IMR-90 (cell line): ENCODE results near the gene LCP1. TPM values are rescaled to one million over a fixed set of nuclear protein-coding genes. Genes with fewer than 3 reads are reported as not detected.

ENCODE experiments used
- ATAC-seq: fragments of 200-7000 bp; cut with Tn5 transposase; 2 replicates; pipeline ENCODE4 v1.9.1; 2020; ENCODE audit warnings: low read depth, mild to moderate bottlenecking, moderate library complexity
- BruUV-seq: library from RNA; stranded (reverse); fragments of 400-500 nt; replicated peaks from 2 replicates; lab custom pipeline; 2021; lab: Mats Ljungman, UMichigan
- CTCF ChIA-PET: fragments of 300-600 bp; formaldehyde crosslinking; extraction: SDS; loops from one replicate; lab custom pipeline; 2021; ENCODE audit warnings: antibody characterized with exemption; lab: Yijun Ruan, JAX
- POLR2A ChIA-PET: fragments of 300-600 bp; sonication (Branson Sonifier 250); formaldehyde crosslinking; loops from one replicate; lab custom pipeline; 2022; ENCODE audit warnings: antibody characterized with exemption; ENCODE audit not compliant: unreplicated experiment; lab: Charles Lee
- DNase-seq: peaks from one replicate; pipeline ENCODE4 v3.0.0; 2013
- H2AFZ ChIP-seq: replicated peaks from 2 replicates; pipeline ENCODE3; 2013; ENCODE audit warnings: low read length, mild to moderate bottlenecking; ENCODE audit not compliant: poor library complexity
- H2AK5ac ChIP-seq: 2 replicates; pipeline ENCODE4 v1.6.1; 2013; ENCODE audit warnings: low read depth, low read length, inconsistent platforms
- H2AK9ac ChIP-seq: replicated peaks from 2 replicates; pipeline ENCODE3; 2013; ENCODE audit warnings: mild to moderate bottlenecking, low read depth, low read length, moderate library complexity; ENCODE audit not compliant: poor library complexity
- H2BK120ac ChIP-seq: 2 replicates; pipeline ENCODE4 v1.6.1; 2013; ENCODE audit warnings: low read depth, low read length, inconsistent platforms
- H2BK15ac ChIP-seq: 3 replicates; pipeline ENCODE4 v1.6.1; 2013; ENCODE audit warnings: low read depth, low read length, inconsistent platforms
- H2BK20ac ChIP-seq: 2 replicates; pipeline ENCODE4 v1.6.1; 2013; ENCODE audit warnings: low read depth, mild to moderate bottlenecking, inconsistent platforms, low read length, moderate library complexity
- H2BK5ac ChIP-seq: 2 replicates; pipeline ENCODE4 v1.6.1; 2013; ENCODE audit warnings: mild to moderate bottlenecking, low read depth, low read length, inconsistent platforms; ENCODE audit not compliant: poor library complexity, severe bottlenecking
- H3K14ac ChIP-seq: replicated peaks from 2 replicates; pipeline ENCODE4 v1.6.1; 2013; ENCODE audit warnings: low read depth, low read length, inconsistent platforms
- H3K18ac ChIP-seq: 2 replicates; pipeline ENCODE4 v1.6.1; 2013; ENCODE audit warnings: low read depth, low read length, control low read depth
- H3K23ac ChIP-seq: 2 replicates; pipeline ENCODE4 v1.6.1; 2013; ENCODE audit warnings: low read depth, low read length, inconsistent platforms
- H3K27ac ChIP-seq: 2 replicates; pipeline ENCODE4 v1.5.1; 2013; ENCODE audit warnings: mild to moderate bottlenecking, control low read depth, low read length; ENCODE audit not compliant: insufficient read depth
- H3K27me3 ChIP-seq: 2 replicates; pipeline ENCODE4 v1.6.1; 2013; ENCODE audit warnings: low read length; ENCODE audit not compliant: control insufficient read depth, insufficient read depth
- H3K36me3 ChIP-seq: 2 replicates; pipeline ENCODE4 v1.6.1; 2013; ENCODE audit warnings: low read length, mixed read lengths; ENCODE audit not compliant: control insufficient read depth, insufficient read depth
- H3K4ac ChIP-seq: 2 replicates; pipeline ENCODE4 v1.6.1; 2013; ENCODE audit warnings: low read depth, low read length, inconsistent platforms
- H3K4me1 ChIP-seq: 2 replicates; pipeline ENCODE4 v1.6.1; 2013; ENCODE audit warnings: low read length, mixed read lengths; ENCODE audit not compliant: control insufficient read depth, insufficient read depth
- H3K4me2 ChIP-seq: 2 replicates; pipeline ENCODE4 v1.6.1; 2013; ENCODE audit warnings: low read depth, mild to moderate bottlenecking, control low read depth, low read length, moderate library complexity
- H3K4me3 ChIP-seq: 2 replicates; pipeline ENCODE4 v1.5.1; 2013; ENCODE audit warnings: low read depth, mild to moderate bottlenecking, control low read depth, low read length, moderate library complexity; ENCODE audit not compliant: insufficient read depth
- H3K56ac ChIP-seq: 2 replicates; pipeline ENCODE4 v1.6.1; 2013; ENCODE audit warnings: low read length, inconsistent platforms; ENCODE audit not compliant: insufficient read depth; ENCODE audit errors: extremely low read depth
- H3K79me1 ChIP-seq, 2 experiments: 2 replicates each; pipeline ENCODE4 v1.6.1; 2013; ENCODE audit warnings: low read length in 2 of 2, inconsistent platforms in 1 of 2, low read depth in 1 of 2
- H3K9ac ChIP-seq: 2 replicates; pipeline ENCODE4 v1.6.1; 2013; ENCODE audit warnings: low read depth, low read length, control low read depth
- H3K9me1 ChIP-seq: 2 replicates; pipeline ENCODE4 v1.6.1; 2013; ENCODE audit warnings: low read length, inconsistent platforms; ENCODE audit not compliant: insufficient read depth
- H3K9me3 ChIP-seq: 2 replicates; pipeline ENCODE4 v1.6.1; 2013; ENCODE audit warnings: low read length; ENCODE audit not compliant: control insufficient read depth, insufficient read depth
- H4K20me1 ChIP-seq: 2 replicates; pipeline ENCODE4 v1.6.1; 2013; ENCODE audit warnings: low read length, inconsistent platforms; ENCODE audit not compliant: insufficient read depth
- H4K5ac ChIP-seq: 2 replicates; pipeline ENCODE4 v1.6.1; 2013; ENCODE audit warnings: mild to moderate bottlenecking, low read depth, low read length, control low read depth
- H4K8ac ChIP-seq, 2 experiments: 2 replicates each; pipeline ENCODE4 v1.6.1; 2013; ENCODE audit warnings: low read depth in 2 of 2, low read length in 2 of 2, control low read depth in 1 of 2, inconsistent platforms in 1 of 2
- H4K91ac ChIP-seq: 2 replicates; pipeline ENCODE4 v1.6.1; 2013; ENCODE audit warnings: low read depth, low read length, inconsistent platforms; ENCODE audit not compliant: insufficient read depth
- BHLHE40 ChIP-seq: fragments of 150-350 bp; IDR thresholded peaks from 2 replicates; pipeline ENCODE4 v1.6.1; 2016; ENCODE audit warnings: mild to moderate bottlenecking, low read depth, low read length
- CEBPB ChIP-seq: IDR thresholded peaks from 2 replicates; pipeline ENCODE4 v1.6.1; 2012; ENCODE audit warnings: low read depth, low read length, improper control_type of control experiment
- CHD1 ChIP-seq: IDR thresholded peaks from 2 replicates; pipeline ENCODE4 v1.6.1; 2012; ENCODE audit warnings: low read depth, low read length, improper control_type of control experiment
- FOS ChIP-seq: fragments of 150-350 bp; IDR thresholded peaks from 2 replicates; pipeline ENCODE4 v1.6.1; 2016; ENCODE audit warnings: low read depth, low read length
- MAFK ChIP-seq: IDR thresholded peaks from 2 replicates; pipeline ENCODE4 v1.6.1; 2012; ENCODE audit warnings: low read depth, low read length, improper control_type of control experiment
- MAZ ChIP-seq: IDR thresholded peaks from 2 replicates; pipeline ENCODE4 v1.6.1; 2012; ENCODE audit warnings: low read depth, mild to moderate bottlenecking, low read length, improper control_type of control experiment, moderate library complexity, borderline replicate concordance
- MXI1 ChIP-seq: IDR thresholded peaks from 2 replicates; pipeline ENCODE4 v1.6.1; 2012; ENCODE audit warnings: low read depth, mild to moderate bottlenecking, low read length, moderate library complexity, borderline replicate concordance
- NFE2L2 ChIP-seq: fragments of 150-350 bp; IDR thresholded peaks from 2 replicates; pipeline ENCODE4 v1.6.1; 2016; ENCODE audit warnings: low read depth, mild to moderate bottlenecking, low read length
- POLR2A ChIP-seq: IDR thresholded peaks from 2 replicates; pipeline ENCODE4 v1.6.1; 2012; ENCODE audit warnings: mild to moderate bottlenecking, low read depth, low read length
- RAD21 ChIP-seq: IDR thresholded peaks from 2 replicates; pipeline ENCODE4 v1.6.1; 2012; ENCODE audit warnings: low read length, improper control_type of control experiment
- RCOR1 ChIP-seq: IDR thresholded peaks from 2 replicates; pipeline ENCODE4 v1.6.1; 2012; ENCODE audit warnings: mild to moderate bottlenecking, low read length, improper control_type of control experiment; ENCODE audit not compliant: insufficient replicate concordance
- RFX5 ChIP-seq: IDR thresholded peaks from 2 replicates; pipeline ENCODE4 v1.8.0; 2012; ENCODE audit warnings: low read depth, mild to moderate bottlenecking, low read length, moderate library complexity
- SMC3 ChIP-seq: fragments of 150-350 bp; IDR thresholded peaks from 2 replicates; pipeline ENCODE4 v1.6.1; 2016; ENCODE audit warnings: low read depth, mild to moderate bottlenecking, antibody characterized with exemption, low read length, moderate library complexity
- WGBS, 2 experiments: methylation state at CpG; one replicate each; pipeline versions ENCODE4 v1.1.5 to v1.1.7; 2013; ENCODE audit warnings: missing lambda C conversion rate in 2 of 2; ENCODE audit not compliant: insufficient read length in 1 of 2; ENCODE audit errors: extremely low coverage in 2 of 2; 5-methylcytosine and 5-hydroxymethylcytosine counted together
- dilution Hi-C: fragments of 300-500 bp; cut with HindIII; formaldehyde crosslinking; loops from one replicate; pipeline ENCODE4 v1.14.3; 2018; ENCODE audit warnings: low sequenced_read_pairs; ENCODE audit not compliant: unreplicated experiment
- in situ Hi-C: fragments of 300-500 bp; cut with MboI; formaldehyde crosslinking; loops from 3 replicates; pipeline ENCODE4 v1.14.3; 2019; ENCODE audit warnings: low sequenced_read_pairs, inconsistent platforms, mixed read lengths
- intact Hi-C: fragments of 100-400 bp; cut with micrococcal nuclease; formaldehyde crosslinking; loops from 2 replicates; pipeline ENCODE4 v1.10.0; 2022
- polyA plus RNA-seq, 3 experiments: library from polyadenylated mRNA; depleted of rRNA; stranded (reverse); fragments of >200 nt; gene quantifications; 2 replicates each; pipeline ENCODE4 v1.2.3, GENCODE V29; 2012; ENCODE audit warnings: low replicate concordance in 1 of 3
- total RNA-seq: library from RNA; depleted of rRNA; stranded (reverse); fragments of >200 nt; gene quantifications from 2 replicates; pipeline ENCODE4 v1.2.3, GENCODE V29; 2012
- TF ChIP-seq, protein P1 (sequence below): fragments of 150-350 bp; IDR thresholded peaks from 2 replicates; pipeline ENCODE4 v1.6.1; 2016; ENCODE audit warnings: low read depth, mild to moderate bottlenecking, low read length, moderate library complexity, borderline replicate concordance
- TF ChIP-seq, protein P2 (sequence below): conservative IDR thresholded peaks from 2 replicates; pipeline ENCODE4 v1.5.1; 2012; ENCODE audit warnings: mild to moderate bottlenecking, low read depth, low read length, improper control_type of control experiment
- TF ChIP-seq, protein P3 (sequence below): fragments of 150-350 bp; IDR thresholded peaks from 2 replicates; pipeline ENCODE4 v1.6.1; 2017; ENCODE audit warnings: mild to moderate bottlenecking, antibody characterized with exemption, low read length, low read depth

Gene LCP1
- total and polyA plus RNA-seq, 2 of the 4 experiments (the other 2 are of a cell fraction), result not detected

DNA sequence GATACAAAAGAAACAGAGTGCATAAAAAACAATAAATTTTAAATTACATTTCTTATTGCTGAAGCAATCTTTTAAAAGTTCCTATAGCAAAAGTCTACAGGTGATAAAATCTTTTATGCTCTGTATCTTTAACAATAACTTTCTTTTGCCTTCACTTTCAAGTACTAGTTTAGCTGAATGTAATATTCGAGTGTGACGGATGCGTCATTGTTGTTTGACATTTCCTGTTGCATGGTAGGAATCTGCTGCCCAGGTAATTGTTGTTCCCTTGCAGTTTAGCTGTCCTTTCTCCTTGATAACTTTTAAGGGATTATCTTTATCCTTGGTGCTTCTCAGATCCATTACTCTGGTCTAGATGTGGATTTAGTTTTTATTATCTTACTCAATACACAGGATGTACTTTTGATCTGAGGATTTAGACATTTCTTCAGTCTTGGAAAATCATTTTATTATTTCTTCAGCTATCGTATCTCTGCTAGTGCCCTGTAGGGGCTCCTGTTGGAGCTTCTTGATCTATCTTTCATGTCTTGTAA lies 75.1 kb downstream of the LCP1 start:
- ChIA-PET CTCF (no interaction called here), POLR2A (no interaction called here)
- dilution Hi-C loops, result no loop called here
- no CpG with 5 or more reads among the region's 4 CpGs for WGBS, 2 experiments
- Histone ChIP-seq H4K8ac (no peak overlapping the region), H3K18ac (no peak overlapping the region), H2AK5ac (no peak overlapping the region), H3K4me1 (no peaks in the 10 kb centered on the region), H2BK15ac (no peak overlapping the region), H2AFZ (no peak overlapping the region), H3K36me3 (no peaks in the 10 kb centered on the region), H3K79me1 (no peaks in the 10 kb centered on the region), H3K14ac (no peak overlapping the region), H4K91ac (no peak overlapping the region), H2BK120ac (no peak overlapping the region), H3K56ac (no peak overlapping the region), H3K9ac (no peak overlapping the region), H3K9me1 (no peaks in the 10 kb centered on the region), H4K20me1 (no peaks in the 10 kb centered on the region), H3K4ac (no peak overlapping the region), H3K27ac (no peak overlapping the region), H3K27me3 (no peaks in the 10 kb centered on the region; the same call in 1 of the 2 replicates), H3K23ac (no peak overlapping the region), H4K5ac (no peak overlapping the region), H2BK5ac (no peak overlapping the region), H3K9me3 (no peaks in the 10 kb centered on the region), H3K4me2 (no peak overlapping the region), H2AK9ac (no peak overlapping the region), H2BK20ac (no peak overlapping the region), H3K4me3 (no peak overlapping the region)
- DNase-seq (no peak), ATAC-seq (no peak)
- no TSS peak for BruUV-seq
- intact Hi-C loops, result no loop called here
- TF ChIP-seq, protein P1, sequence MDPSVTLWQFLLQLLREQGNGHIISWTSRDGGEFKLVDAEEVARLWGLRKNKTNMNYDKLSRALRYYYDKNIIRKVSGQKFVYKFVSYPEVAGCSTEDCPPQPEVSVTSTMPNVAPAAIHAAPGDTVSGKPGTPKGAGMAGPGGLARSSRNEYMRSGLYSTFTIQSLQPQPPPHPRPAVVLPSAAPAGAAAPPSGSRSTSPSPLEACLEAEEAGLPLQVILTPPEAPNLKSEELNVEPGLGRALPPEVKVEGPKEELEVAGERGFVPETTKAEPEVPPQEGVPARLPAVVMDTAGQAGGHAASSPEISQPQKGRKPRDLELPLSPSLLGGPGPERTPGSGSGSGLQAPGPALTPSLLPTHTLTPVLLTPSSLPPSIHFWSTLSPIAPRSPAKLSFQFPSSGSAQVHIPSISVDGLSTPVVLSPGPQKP, result no peak
- no peak for TF ChIP-seq MAFK
- no peak for TF ChIP-seq SMC3
- no peak for TF ChIP-seq BHLHE40
- TF ChIP-seq RCOR1, result no peak
- TF ChIP-seq NFE2L2, result no peak
- TF ChIP-seq POLR2A, result no peak
- TF ChIP-seq RAD21, result no peak
- no peak for TF ChIP-seq RFX5
- no peak for TF ChIP-seq MXI1
- no peak for TF ChIP-seq FOS
- TF ChIP-seq CHD1, result no peak
- TF ChIP-seq, protein P2, sequence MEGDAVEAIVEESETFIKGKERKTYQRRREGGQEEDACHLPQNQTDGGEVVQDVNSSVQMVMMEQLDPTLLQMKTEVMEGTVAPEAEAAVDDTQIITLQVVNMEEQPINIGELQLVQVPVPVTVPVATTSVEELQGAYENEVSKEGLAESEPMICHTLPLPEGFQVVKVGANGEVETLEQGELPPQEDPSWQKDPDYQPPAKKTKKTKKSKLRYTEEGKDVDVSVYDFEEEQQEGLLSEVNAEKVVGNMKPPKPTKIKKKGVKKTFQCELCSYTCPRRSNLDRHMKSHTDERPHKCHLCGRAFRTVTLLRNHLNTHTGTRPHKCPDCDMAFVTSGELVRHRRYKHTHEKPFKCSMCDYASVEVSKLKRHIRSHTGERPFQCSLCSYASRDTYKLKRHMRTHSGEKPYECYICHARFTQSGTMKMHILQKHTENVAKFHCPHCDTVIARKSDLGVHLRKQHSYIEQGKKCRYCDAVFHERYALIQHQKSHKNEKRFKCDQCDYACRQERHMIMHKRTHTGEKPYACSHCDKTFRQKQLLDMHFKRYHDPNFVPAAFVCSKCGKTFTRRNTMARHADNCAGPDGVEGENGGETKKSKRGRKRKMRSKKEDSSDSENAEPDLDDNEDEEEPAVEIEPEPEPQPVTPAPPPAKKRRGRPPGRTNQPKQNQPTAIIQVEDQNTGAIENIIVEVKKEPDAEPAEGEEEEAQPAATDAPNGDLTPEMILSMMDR, result no peak
- TF ChIP-seq MAZ, result no peak
- TF ChIP-seq, protein P3, sequence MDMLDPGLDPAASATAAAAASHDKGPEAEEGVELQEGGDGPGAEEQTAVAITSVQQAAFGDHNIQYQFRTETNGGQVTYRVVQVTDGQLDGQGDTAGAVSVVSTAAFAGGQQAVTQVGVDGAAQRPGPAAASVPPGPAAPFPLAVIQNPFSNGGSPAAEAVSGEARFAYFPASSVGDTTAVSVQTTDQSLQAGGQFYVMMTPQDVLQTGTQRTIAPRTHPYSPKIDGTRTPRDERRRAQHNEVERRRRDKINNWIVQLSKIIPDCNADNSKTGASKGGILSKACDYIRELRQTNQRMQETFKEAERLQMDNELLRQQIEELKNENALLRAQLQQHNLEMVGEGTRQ, result no peak
- TF ChIP-seq CEBPB, result no peak
- in situ Hi-C loops, result no loop called here
